EH (cell line): Measurements from ENCODE around the gene IL12RB2.

ENCODE experiments used
- DNase-seq: peaks from one replicate; pipeline ENCODE4 v3.0.0-alpha.2; 2015; ENCODE audit warnings: low read depth

The IL12RB2 gene

GRCh38 chr1:67312615-67313014 is 4.9 kb downstream of the IL12RB2 start:
- DNase-seq = no peak

- DNase-seq = no peak
Observed at GRCh38 chr1:67313934-67314671, 6.4 kb downstream of the IL12RB2 start.

GRCh38 chr1:67314696-67315095 is 7.0 kb downstream of the IL12RB2 start:
- DNase-seq = no peak

GRCh38 chr1:67316180-67316902 is 8.7 kb downstream of the IL12RB2 start:
- peak; percentile 4 for DNase-seq

- peak; percentile 5 for DNase-seq
Observed at GRCh38 chr1:67316918-67317317, 9.2 kb downstream of the IL12RB2 start.

- DNase-seq = no peak
Observed at GRCh38 chr1:67317803-67318202, 10.1 kb downstream of the IL12RB2 start.

GRCh38 chr1:67322442-67322841 is 14.8 kb downstream of the IL12RB2 start:
- no peak for DNase-seq

GRCh38 chr1:67323087-67323486 is 15.4 kb downstream of the IL12RB2 start:
- no peak for DNase-seq

GRCh38 chr1:67324068-67324467 is 16.4 kb downstream of the IL12RB2 start:
- DNase-seq = no peak

GRCh38 chr1:67327864-67328466 is 20.3 kb downstream of the IL12RB2 start:
- DNase-seq = no peak

- no peak for DNase-seq
Observed at GRCh38 chr1:67332653-67333529, 25.2 kb downstream of the IL12RB2 start.

- no peak for DNase-seq
Observed at GRCh38 chr1:67333603-67334002, 25.9 kb downstream of the IL12RB2 start.

- no peak for DNase-seq
Observed at GRCh38 chr1:67335411-67335810, 27.7 kb downstream of the IL12RB2 start.

- no peak for DNase-seq
Observed at GRCh38 chr1:67336157-67336556, 28.5 kb downstream of the IL12RB2 start.

GRCh38 chr1:67336783-67337182 is 29.1 kb downstream of the IL12RB2 start:
- no peak for DNase-seq

GRCh38 chr1:67338642-67339041 is 31.0 kb downstream of the IL12RB2 start:
- DNase-seq = no peak

GRCh38 chr1:67339623-67340343 is 32.1 kb downstream of the IL12RB2 start:
- peak; percentile 81 for DNase-seq

- no peak for DNase-seq
Observed at GRCh38 chr1:67342076-67342890, 34.6 kb downstream of the IL12RB2 start.

- no peak for DNase-seq
Observed at GRCh38 chr1:67345556-67345955, 37.9 kb downstream of the IL12RB2 start.

- no peak for DNase-seq
Observed at GRCh38 chr1:67346982-67347381, 39.3 kb downstream of the IL12RB2 start.
